HEK293 (cell line): ENCODE measurements around the gene ATP8A2.

ENCODE experiments used
- CTCF ChIA-PET: fragments of 350-600 bp; formaldehyde crosslinking; extraction: SDS; loops from one replicate; lab custom pipeline; 2021; ENCODE audit warnings: antibody characterized with exemption; lab: Yijun Ruan, JAX
- POLR2A ChIA-PET: fragments of 300-600 bp; formaldehyde crosslinking; extraction: SDS; loops from one replicate; lab custom pipeline; 2020; ENCODE audit warnings: antibody characterized with exemption, inconsistent platforms; lab: Yijun Ruan, JAX
- H3K27ac ChIP-seq: fragments of 200-500 bp; sonication (Bioruptor generic); 2 replicates; pipeline ENCODE4 v1.5.1; 2014; ENCODE audit warnings: low read depth, low read length, control low read depth, inconsistent platforms; ENCODE audit errors: extremely low read depth
- H3K36me3 ChIP-seq, 2 experiments: fragments of 200-500 bp in 1 of 2; sonication (Bioruptor generic) in 1 of 2; 1 replicate in 1 of 2; 2 replicates in 1 of 2; pipeline ENCODE4 v1.5.1; 2014 to 2017; ENCODE audit warnings: inconsistent platforms in 2 of 2, low read length in 2 of 2; ENCODE audit not compliant: control insufficient read depth in 2 of 2, insufficient read depth in 1 of 2
- H3K4me1 ChIP-seq: fragments of 200-500 bp; sonication (Bioruptor generic); 2 replicates; pipeline ENCODE4 v1.5.1; 2014; ENCODE audit warnings: mild to moderate bottlenecking, low read length, inconsistent platforms; ENCODE audit not compliant: control insufficient read depth, insufficient read depth
- H3K4me3 ChIP-seq: 2 replicates; pipeline ENCODE4 v1.5.1; 2011; ENCODE audit warnings: low read depth, mild to moderate bottlenecking, control low read depth, low read length, moderate library complexity
- H3K9me3 ChIP-seq: fragments of 200-500 bp; sonication (Bioruptor generic); 2 replicates; pipeline ENCODE4 v1.5.1; 2014; ENCODE audit warnings: low read depth, low read length, inconsistent platforms; ENCODE audit not compliant: control insufficient read depth, insufficient read depth
- EGR2 ChIP-seq: fragments of 450-650 bp; formaldehyde crosslinking; IDR thresholded peaks from 2 replicates; pipeline ENCODE4 v1.5.1; 2016; ENCODE audit warnings: low read depth, missing biosample characterization, missing genetic modification characterization
- GFI1B ChIP-seq: fragments of 450-650 bp; formaldehyde crosslinking; IDR thresholded peaks from 2 replicates; pipeline ENCODE4 v1.5.1; 2016; ENCODE audit warnings: missing biosample characterization, missing genetic modification characterization
- KLF9 ChIP-seq: fragments of 450-650 bp; formaldehyde crosslinking; IDR thresholded peaks from 2 replicates; pipeline ENCODE4 v1.5.1; 2016; ENCODE audit warnings: missing biosample characterization, missing genetic modification characterization, low read depth
- OSR2 ChIP-seq: fragments of 450-650 bp; formaldehyde crosslinking; IDR thresholded peaks from 2 replicates; pipeline ENCODE4 v1.5.1; 2016; ENCODE audit warnings: missing biosample characterization, missing genetic modification characterization
- SP2 ChIP-seq: fragments of 450-650 bp; formaldehyde crosslinking; IDR thresholded peaks from 2 replicates; pipeline ENCODE4 v1.5.1; 2016; ENCODE audit warnings: missing biosample characterization, missing genetic modification characterization
- ZNF121 ChIP-seq: fragments of 450-650 bp; formaldehyde crosslinking; IDR thresholded peaks from 2 replicates; pipeline ENCODE4 v1.5.1; 2016; ENCODE audit warnings: missing biosample characterization, missing genetic modification characterization
- ZNF133 ChIP-seq: fragments of 450-650 bp; formaldehyde crosslinking; IDR thresholded peaks from 2 replicates; pipeline ENCODE4 v1.5.1; 2016; ENCODE audit warnings: missing biosample characterization, missing genetic modification characterization
- ZNF157 ChIP-seq: fragments of 450-650 bp; formaldehyde crosslinking; IDR thresholded peaks from 2 replicates; pipeline ENCODE4 v1.5.1; 2016; ENCODE audit warnings: missing biosample characterization, missing genetic modification characterization
- ZNF16 ChIP-seq: fragments of 450-650 bp; formaldehyde crosslinking; IDR thresholded peaks from 2 replicates; pipeline ENCODE4 v1.5.1; 2016; ENCODE audit warnings: low read depth, missing biosample characterization, missing genetic modification characterization
- ZNF174 ChIP-seq: fragments of 450-650 bp; formaldehyde crosslinking; IDR thresholded peaks from 2 replicates; pipeline ENCODE4 v1.5.0; 2017; ENCODE audit warnings: missing biosample characterization, mild to moderate bottlenecking, missing genetic modification characterization
- ZNF184 ChIP-seq: fragments of 450-650 bp; IDR thresholded peaks from 2 replicates; pipeline ENCODE4 v1.5.1; 2018; ENCODE audit warnings: missing biosample characterization, mild to moderate bottlenecking, missing genetic modification characterization
- ZNF26 ChIP-seq: fragments of 450-650 bp; formaldehyde crosslinking; IDR thresholded peaks from 2 replicates; pipeline ENCODE4 v1.5.1; 2016; ENCODE audit warnings: missing biosample characterization, missing genetic modification characterization
- ZNF335 ChIP-seq: fragments of 450-650 bp; formaldehyde crosslinking; conservative IDR thresholded peaks from 2 replicates; pipeline ENCODE4 v1.5.1; 2016; ENCODE audit warnings: missing biosample characterization, missing genetic modification characterization
- ZNF423 ChIP-seq: fragments of 450-650 bp; formaldehyde crosslinking; IDR thresholded peaks from 2 replicates; pipeline ENCODE4 v1.5.1; 2016; ENCODE audit warnings: missing biosample characterization, missing genetic modification characterization
- ZNF426 ChIP-seq: fragments of 450-650 bp; formaldehyde crosslinking; IDR thresholded peaks from 2 replicates; pipeline ENCODE4 v1.5.1; 2017; ENCODE audit warnings: missing biosample characterization, missing genetic modification characterization, mild to moderate bottlenecking, inconsistent platforms, moderate library complexity
- ZNF501 ChIP-seq: fragments of 450-650 bp; formaldehyde crosslinking; IDR thresholded peaks from 2 replicates; pipeline ENCODE4 v1.5.1; 2016; ENCODE audit warnings: missing biosample characterization, missing genetic modification characterization
- ZNF529 ChIP-seq: fragments of 450-650 bp; formaldehyde crosslinking; IDR thresholded peaks from 2 replicates; pipeline ENCODE4 v1.5.1; 2017; ENCODE audit warnings: missing genetic modification characterization, missing biosample characterization; ENCODE audit not compliant: insufficient replicate concordance
- ZNF580 ChIP-seq: fragments of 450-650 bp; formaldehyde crosslinking; IDR thresholded peaks from 2 replicates; pipeline ENCODE4 v1.5.1; 2016; ENCODE audit warnings: missing biosample characterization, missing genetic modification characterization
- ZNF623 ChIP-seq: fragments of 450-650 bp; formaldehyde crosslinking; IDR thresholded peaks from 2 replicates; pipeline ENCODE4 v1.5.1; 2016; ENCODE audit warnings: missing biosample characterization, missing genetic modification characterization
- ZNF654 ChIP-seq: fragments of 450-650 bp; formaldehyde crosslinking; IDR thresholded peaks from 2 replicates; pipeline ENCODE4 v1.5.1; 2016; ENCODE audit warnings: low read depth, missing biosample characterization, missing genetic modification characterization
- ZNF658 ChIP-seq: fragments of 450-650 bp; formaldehyde crosslinking; IDR thresholded peaks from 2 replicates; pipeline ENCODE4; 2016; ENCODE audit warnings: missing biosample characterization, missing genetic modification characterization
- ZNF707 ChIP-seq: fragments of 450-650 bp; formaldehyde crosslinking; IDR thresholded peaks from 2 replicates; pipeline ENCODE4 v1.5.1; 2016; ENCODE audit warnings: missing biosample characterization, missing genetic modification characterization
- ZNF76 ChIP-seq: fragments of 450-650 bp; formaldehyde crosslinking; IDR thresholded peaks from 2 replicates; pipeline ENCODE4; 2016; ENCODE audit warnings: low read depth, missing biosample characterization, missing genetic modification characterization, borderline replicate concordance
- ZNF837 ChIP-seq: fragments of 450-650 bp; formaldehyde crosslinking; IDR thresholded peaks from 2 replicates; pipeline ENCODE4 v1.5.1; 2016; ENCODE audit warnings: missing biosample characterization, missing genetic modification characterization
- ZSCAN4 ChIP-seq: fragments of 450-650 bp; formaldehyde crosslinking; IDR thresholded peaks from 2 replicates; pipeline ENCODE4 v1.5.1; 2017; ENCODE audit warnings: missing biosample characterization, missing genetic modification characterization

The ATP8A2 gene

GRCh38 chr13:25961294-25961693 is 589.5 kb downstream of the ATP8A2 start:
- no peak for TF ChIP-seq ZNF16
- TF ChIP-seq ZNF423: no peak
- TF ChIP-seq SP2 (tag by site-specific recombination): no peak
- no peak for TF ChIP-seq ZNF529 (tag by site-specific recombination)
- no peak for TF ChIP-seq ZNF426 (tag by site-specific recombination)
- no peak for TF ChIP-seq ZNF174 (tag by site-specific recombination)
- TF ChIP-seq ZNF707: no peak
- TF ChIP-seq ZNF26 (tag by site-specific recombination): no peak
- no peak for TF ChIP-seq ZNF580
- TF ChIP-seq EGR2 (tag by site-specific recombination): no peak
- TF ChIP-seq ZNF623 (tag by site-specific recombination): no peak
- Histone ChIP-seq H3K36me3 (no peaks in the 10 kb centered on the region), H3K9me3 (no peaks in the 10 kb centered on the region), H3K4me3 (no peak overlapping the region), H3K4me1 (peaks cover 2% of the 10 kb centered on the region; the same call in 1 of the 2 replicates), H3K27ac (no peak overlapping the region)
- ChIA-PET POLR2A (no interaction called here), CTCF (no interaction called here)

- Histone ChIP-seq H3K4me1 (peaks cover 2% of the 10 kb centered on the region; the same call in 1 of the 2 replicates), H3K27ac (no peak overlapping the region), H3K36me3 (no peaks in the 10 kb centered on the region), H3K4me3 (no peak overlapping the region), H3K9me3 (no peaks in the 10 kb centered on the region)
- POLR2A ChIA-PET: no interaction called here
- CTCF ChIA-PET: interaction anchor here (0.6 kb wide), 1 partner anchor 80 kb away, joined by 4 read pairs; no protein-coding TSS in a partner anchor
- no peak for TF ChIP-seq ZNF184 (tag by site-specific recombination)
- no peak for TF ChIP-seq ZNF335 (tag by site-specific recombination)
- TF ChIP-seq ZNF133: no peak
- TF ChIP-seq ZNF837 (tag by site-specific recombination): no peak
- no peak for TF ChIP-seq OSR2 (tag by site-specific recombination)
- TF ChIP-seq ZNF654: no peak
- TF ChIP-seq ZNF157 (tag by site-specific recombination): no peak
- no peak for TF ChIP-seq ZNF501 (tag by site-specific recombination)
These were observed 591.9 kb downstream of the ATP8A2 start for GRCh38 chr13:25963674-25964073.

- H3K4me1 ChIP-seq: peaks cover 2% of the 10 kb centered on the region; the same call in 1 of the 2 replicates
- no peak overlapping the region for H3K4me3 ChIP-seq
- no peaks in the 10 kb centered on the region for H3K36me3 ChIP-seq
- H3K27ac ChIP-seq: no peak overlapping the region
- H3K9me3 ChIP-seq: no peaks in the 10 kb centered on the region
- CTCF ChIA-PET: interaction anchor here (0.8 kb wide), 1 partner anchor 10 kb away, joined by 3 read pairs; no protein-coding TSS in a partner anchor
- POLR2A ChIA-PET: no interaction called here
- TF ChIP-seq GFI1B (tag by site-specific recombination) (no peak), ZSCAN4 (tag by site-specific recombination) (no peak), ZNF121 (no peak), ZNF658 (tag by site-specific recombination) (no peak), ZNF76 (tag by site-specific recombination) (no peak), KLF9 (no peak)
These were observed 593.8 kb downstream of the ATP8A2 start for GRCh38 chr13:25965596-25965995.
